Mucosa of stomach (tissue), 1 donor: ENCODE measurements around the gene SERPINA4.
"Not testable (repeated sequence)": the region's sequence is repeated elsewhere in the genome, so short reads cannot be mapped to it uniquely, and the experiment has no call there.

Experiments
- H3K27me3 ChIP-seq: one replicate; pipeline ENCODE4 v1.7.0; 2013; ENCODE audit warnings: mild to moderate bottlenecking, low read length; ENCODE audit not compliant: control insufficient read depth, insufficient read depth
- H3K36me3 ChIP-seq: one replicate; pipeline ENCODE4 v1.7.0; 2013; ENCODE audit warnings: low read length; ENCODE audit not compliant: control insufficient read depth, insufficient read depth
- H3K4me1 ChIP-seq: one replicate; pipeline ENCODE4 v1.7.0; 2013; ENCODE audit warnings: mild to moderate bottlenecking, low read length; ENCODE audit not compliant: control insufficient read depth, insufficient read depth
- H3K4me3 ChIP-seq: one replicate; pipeline ENCODE4 v1.7.0; 2013; ENCODE audit warnings: low read length
- H3K9ac ChIP-seq: one replicate; pipeline ENCODE4 v1.7.0; 2013; ENCODE audit warnings: mild to moderate bottlenecking, low read length, moderate library complexity
- H3K9me3 ChIP-seq: one replicate; pipeline ENCODE4 v1.7.0; 2013; ENCODE audit warnings: mild to moderate bottlenecking, low read length, moderate library complexity; ENCODE audit not compliant: control insufficient read depth
- donor health status: Pancreatic carcinoma.

The SERPINA4 gene

GRCh38 chr14:94573475-94574277 is 12.4 kb downstream of the SERPINA4 start:
- Histone ChIP-seq H3K9ac (no peak overlapping the region), H3K4me3 (no peak overlapping the region), H3K27me3 (no peaks in the 10 kb centered on the region), H3K36me3 (no peaks in the 10 kb centered on the region), H3K9me3 (no peaks in the 10 kb centered on the region), H3K4me1 (peaks cover 16% of the 10 kb centered on the region)

GRCh38 chr14:94574336-94574735 is 13.1 kb downstream of the SERPINA4 start:
- Histone ChIP-seq H3K27me3 (no peaks in the 10 kb centered on the region), H3K36me3 (no peaks in the 10 kb centered on the region), H3K9me3 (no peaks in the 10 kb centered on the region), H3K4me3 (no peak overlapping the region), H3K4me1 (peaks cover 16% of the 10 kb centered on the region), H3K9ac (no peak overlapping the region)

GRCh38 chr14:94575730-94576585 is 14.7 kb downstream of the SERPINA4 start:
- Histone ChIP-seq H3K4me3 (no peak overlapping the region), H3K27me3 (no peaks in the 10 kb centered on the region), H3K4me1 (peaks cover 16% of the 10 kb centered on the region)

GRCh38 chr14:94577472-94577871 is 16.2 kb downstream of the SERPINA4 start:
- not testable (repeated sequence) for H3K36me3 ChIP-seq, H3K9me3 ChIP-seq, H3K4me1 ChIP-seq, H3K4me3 ChIP-seq, H3K9ac ChIP-seq, H3K27me3 ChIP-seq

More at GRCh38 chr14:94575730-94576585, 14.7 kb downstream of the SERPINA4 start:
- Histone ChIP-seq H3K9ac (no peak overlapping the region), H3K36me3 (no peaks in the 10 kb centered on the region), H3K9me3 (no peaks in the 10 kb centered on the region)

- H3K27me3 ChIP-seq, result no peaks in the 10 kb centered on the region
- H3K36me3 ChIP-seq, result no peaks in the 10 kb centered on the region
- H3K9me3 ChIP-seq, result no peaks in the 10 kb centered on the region
- no peak overlapping the region for H3K4me3 ChIP-seq
- H3K9ac ChIP-seq, result no peak overlapping the region
- H3K4me1 ChIP-seq, result no peaks in the 10 kb centered on the region
Observed at GRCh38 chr14:94578712-94579111, 17.5 kb downstream of the SERPINA4 start.

GRCh38 chr14:94581127-94581999 is 20.1 kb downstream of the SERPINA4 start, which contains the start of gene SERPINA5:
Gene SERPINA5, plus strand, starts transcription at chr14:94581426. Its CDS starts 5,937 bp downstream, at chr14:94587363.
- Histone ChIP-seq H3K9ac (no peak within 1 kb of the TSS), H3K9me3 (no peaks in the 10 kb centered on the region), H3K4me3 (no peak within 1 kb of the TSS), H3K27me3 (no peaks in the 10 kb centered on the region), H3K4me1 (no peaks in the 10 kb centered on the region), H3K36me3 (no peaks in the 10 kb centered on the region)

GRCh38 chr14:94582199-94582750 is 21.0 kb downstream of the SERPINA4 start:
- H3K9ac ChIP-seq, result no peak overlapping the region

GRCh38 chr14:94582851-94583250 is 21.6 kb downstream of the SERPINA4 start:
- Histone ChIP-seq H3K27me3 (no peaks in the 10 kb centered on the region), H3K36me3 (no peaks in the 10 kb centered on the region), H3K4me1 (no peaks in the 10 kb centered on the region), H3K4me3 (no peak overlapping the region), H3K9me3 (no peaks in the 10 kb centered on the region), H3K9ac (no peak overlapping the region)

More at GRCh38 chr14:94582199-94582750, 21.0 kb downstream of the SERPINA4 start:
- H3K9me3 ChIP-seq, result no peaks in the 10 kb centered on the region
- H3K4me3 ChIP-seq, result no peak overlapping the region
- no peaks in the 10 kb centered on the region for H3K36me3 ChIP-seq
- no peaks in the 10 kb centered on the region for H3K4me1 ChIP-seq
- H3K27me3 ChIP-seq, result no peaks in the 10 kb centered on the region

- no peaks in the 10 kb centered on the region for H3K9me3 ChIP-seq
- no peak overlapping the region for H3K9ac ChIP-seq
- no peak overlapping the region for H3K4me3 ChIP-seq
- H3K36me3 ChIP-seq, result no peaks in the 10 kb centered on the region
- H3K4me1 ChIP-seq, result no peaks in the 10 kb centered on the region
- no peaks in the 10 kb centered on the region for H3K27me3 ChIP-seq
Observed at GRCh38 chr14:94583557-94583956, 22.3 kb downstream of the SERPINA4 start.

GRCh38 chr14:94584591-94585280 is 23.5 kb downstream of the SERPINA4 start:
- Histone ChIP-seq H3K27me3 (no peaks in the 10 kb centered on the region), H3K9me3 (no peaks in the 10 kb centered on the region), H3K9ac (no peak overlapping the region), H3K36me3 (no peaks in the 10 kb centered on the region), H3K4me1 (no peaks in the 10 kb centered on the region), H3K4me3 (no peak overlapping the region)

GRCh38 chr14:94586635-94587034 is 25.4 kb downstream of the SERPINA4 start:
- no peaks in the 10 kb centered on the region for H3K36me3 ChIP-seq
- no peaks in the 10 kb centered on the region for H3K4me1 ChIP-seq
- no peaks in the 10 kb centered on the region for H3K9me3 ChIP-seq
- no peak overlapping the region for H3K4me3 ChIP-seq
- no peak overlapping the region for H3K9ac ChIP-seq
- no peaks in the 10 kb centered on the region for H3K27me3 ChIP-seq
